Measurements from ENCODE around the gene ZPR1.

DNA sequence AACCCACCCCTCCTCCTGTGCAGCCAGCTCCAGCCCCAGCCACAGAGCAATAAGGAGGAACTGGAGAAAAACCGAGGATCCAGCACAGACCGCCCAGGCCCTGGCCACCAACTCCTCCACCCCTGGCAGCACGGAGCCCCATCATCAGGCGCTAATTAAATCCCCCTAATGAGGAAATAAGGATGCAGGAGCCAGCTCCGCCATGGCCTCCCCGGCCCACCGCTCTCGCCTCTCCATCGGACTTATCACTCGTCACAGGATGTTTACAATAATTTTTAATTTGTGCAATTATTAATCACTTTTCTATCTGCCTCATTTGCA is 57.6 kb downstream of the ZPR1 start:
- TF ChIP-seq, protein P1, sequence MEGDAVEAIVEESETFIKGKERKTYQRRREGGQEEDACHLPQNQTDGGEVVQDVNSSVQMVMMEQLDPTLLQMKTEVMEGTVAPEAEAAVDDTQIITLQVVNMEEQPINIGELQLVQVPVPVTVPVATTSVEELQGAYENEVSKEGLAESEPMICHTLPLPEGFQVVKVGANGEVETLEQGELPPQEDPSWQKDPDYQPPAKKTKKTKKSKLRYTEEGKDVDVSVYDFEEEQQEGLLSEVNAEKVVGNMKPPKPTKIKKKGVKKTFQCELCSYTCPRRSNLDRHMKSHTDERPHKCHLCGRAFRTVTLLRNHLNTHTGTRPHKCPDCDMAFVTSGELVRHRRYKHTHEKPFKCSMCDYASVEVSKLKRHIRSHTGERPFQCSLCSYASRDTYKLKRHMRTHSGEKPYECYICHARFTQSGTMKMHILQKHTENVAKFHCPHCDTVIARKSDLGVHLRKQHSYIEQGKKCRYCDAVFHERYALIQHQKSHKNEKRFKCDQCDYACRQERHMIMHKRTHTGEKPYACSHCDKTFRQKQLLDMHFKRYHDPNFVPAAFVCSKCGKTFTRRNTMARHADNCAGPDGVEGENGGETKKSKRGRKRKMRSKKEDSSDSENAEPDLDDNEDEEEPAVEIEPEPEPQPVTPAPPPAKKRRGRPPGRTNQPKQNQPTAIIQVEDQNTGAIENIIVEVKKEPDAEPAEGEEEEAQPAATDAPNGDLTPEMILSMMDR (IDR thresholded peaks at IDR 0.05) = no peak
- TF ChIP-seq EZH2 (IDR thresholded peaks at IDR 0.05; ENCODE audit: borderline replicate concordance, insufficient read depth, low read depth, low read length, poor library complexity, severe bottlenecking) = no peak
